HG03196 (cell line): Measurements from ENCODE around the gene KIF13A.
"Not testable (repeated sequence)": the region's sequence is repeated elsewhere in the genome, so short reads cannot be mapped to it uniquely, and the experiment has no call there.

ENCODE experiments used
- ATAC-seq: cut with Tn5 transposase; IDR thresholded peaks from one replicate; pipeline ENCODE4 v1.9.1; 2021; ENCODE audit not compliant: unreplicated experiment

Gene KIF13A

GRCh38 chr6:17905611-17906592, 81.5 kb downstream of the KIF13A start:
- ATAC-seq = no peak

DNA sequence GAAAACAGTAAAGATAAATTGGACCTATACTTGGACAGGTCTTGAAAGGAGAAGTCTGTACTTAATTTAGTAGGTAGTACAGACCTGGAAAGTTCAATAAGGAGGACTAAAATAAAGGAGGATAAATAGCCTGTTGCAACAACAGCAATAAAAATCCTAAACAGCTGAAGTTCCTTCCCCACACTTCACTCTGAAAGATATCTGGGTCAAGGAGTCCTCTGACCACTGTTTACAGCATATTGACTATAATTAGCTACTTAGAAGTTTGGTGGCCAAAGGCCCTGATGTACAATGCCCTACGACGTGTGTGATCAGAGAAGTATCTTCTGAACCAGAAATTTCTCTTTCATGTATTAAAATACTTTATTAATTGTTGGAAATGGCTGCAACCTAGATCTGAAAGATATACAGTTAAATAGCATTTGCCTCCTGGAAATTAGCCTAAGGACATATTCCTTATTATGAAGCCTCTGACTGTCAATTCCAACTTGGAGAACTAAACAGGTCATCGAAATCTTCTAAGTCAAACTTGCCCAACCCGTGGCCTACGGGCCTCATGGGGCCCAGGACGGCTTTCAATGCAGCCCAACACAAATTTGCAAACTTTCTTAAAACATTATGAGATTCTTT, 82.8 kb downstream of the KIF13A start:
- ATAC-seq = no peak

- no peak for ATAC-seq
Observed at GRCh38 chr6:17902974-17903373, 84.5 kb downstream of the KIF13A start.

- no peak for ATAC-seq
Observed at GRCh38 chr6:17901493-17901892, 85.9 kb downstream of the KIF13A start.

DNA sequence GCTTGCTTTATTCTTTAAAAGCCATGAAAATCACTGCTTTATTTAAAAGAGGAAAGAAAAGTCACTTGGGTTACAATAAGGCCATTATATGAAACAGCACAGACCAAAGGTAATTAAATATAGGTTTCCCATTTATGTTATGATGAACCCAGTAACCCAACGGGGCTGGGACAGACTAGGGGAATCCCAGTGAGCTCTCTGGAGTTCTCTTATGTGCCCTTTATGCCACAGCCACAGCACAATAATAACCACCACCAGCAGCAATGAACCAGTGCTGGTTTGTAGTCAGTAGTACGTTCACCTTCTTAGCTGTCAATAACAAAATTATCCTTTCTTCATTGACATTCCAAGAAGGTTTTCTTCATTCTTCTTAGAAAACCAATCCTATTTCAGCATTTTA, 87.4 kb downstream of the KIF13A start:
- ATAC-seq = no peak

DNA sequence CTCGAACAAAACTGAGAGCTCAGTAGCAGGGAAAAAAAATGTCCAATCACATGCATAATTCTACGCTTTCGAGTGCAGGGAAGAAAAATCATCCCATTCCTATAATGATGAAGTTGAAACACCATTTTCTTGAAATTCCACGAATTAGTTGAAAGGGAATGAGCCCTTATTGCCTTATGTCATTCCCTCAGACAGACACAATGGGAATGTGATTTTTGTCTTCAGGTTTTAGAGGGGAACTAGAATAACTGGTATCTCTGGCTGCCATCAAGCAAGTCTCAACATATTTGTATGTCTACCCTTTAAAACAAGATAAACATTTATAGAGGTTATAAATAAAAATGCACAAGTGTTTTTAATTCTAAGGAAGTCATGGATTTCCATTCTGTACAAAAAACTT, 87.9 kb downstream of the KIF13A start:
- ATAC-seq = no peak

DNA sequence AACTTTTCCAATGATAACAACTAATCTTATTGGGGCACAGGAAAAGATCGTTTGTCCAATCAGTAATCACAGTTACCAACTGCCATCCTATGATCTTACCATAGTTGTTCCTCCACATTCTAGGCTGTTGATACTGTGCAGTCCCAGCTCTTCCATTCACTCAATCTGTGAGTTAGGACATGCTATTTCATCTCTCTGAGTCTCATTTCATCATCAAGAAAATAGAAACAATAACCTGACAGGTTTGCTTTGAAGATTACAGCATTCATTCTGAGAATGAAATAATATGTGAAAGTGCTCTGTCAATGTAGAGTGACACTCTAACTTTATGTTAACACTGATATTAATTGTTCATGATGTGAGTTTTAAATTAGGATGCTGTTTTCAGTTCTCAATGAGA, 89.8 kb downstream of the KIF13A start:
- ATAC-seq = no peak

DNA sequence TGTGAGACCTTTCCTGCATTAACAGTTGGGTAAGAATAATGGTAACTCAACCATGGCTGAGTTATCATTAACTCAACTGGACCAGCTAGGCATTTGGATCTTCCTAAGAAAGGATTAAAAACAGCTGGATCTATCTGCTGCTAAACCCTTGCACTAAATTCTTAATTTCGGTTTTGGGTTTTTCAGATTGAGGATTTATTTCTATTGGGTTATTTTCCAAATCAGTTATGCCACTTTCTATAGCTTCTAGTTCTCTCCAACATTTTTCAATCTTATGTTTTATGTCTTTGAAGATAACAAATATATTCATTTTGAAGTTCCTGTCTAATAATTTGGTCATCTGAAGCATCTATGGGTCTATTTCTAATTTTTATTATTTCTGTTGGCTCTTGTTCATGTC, 92.5 kb downstream of the KIF13A start:
- no peak for ATAC-seq

- ATAC-seq = no peak
Observed at GRCh38 chr6:17894191-17894590, 93.2 kb downstream of the KIF13A start.

- no peak for ATAC-seq
Observed at GRCh38 chr6:17892097-17892686, 95.2 kb downstream of the KIF13A start.

DNA sequence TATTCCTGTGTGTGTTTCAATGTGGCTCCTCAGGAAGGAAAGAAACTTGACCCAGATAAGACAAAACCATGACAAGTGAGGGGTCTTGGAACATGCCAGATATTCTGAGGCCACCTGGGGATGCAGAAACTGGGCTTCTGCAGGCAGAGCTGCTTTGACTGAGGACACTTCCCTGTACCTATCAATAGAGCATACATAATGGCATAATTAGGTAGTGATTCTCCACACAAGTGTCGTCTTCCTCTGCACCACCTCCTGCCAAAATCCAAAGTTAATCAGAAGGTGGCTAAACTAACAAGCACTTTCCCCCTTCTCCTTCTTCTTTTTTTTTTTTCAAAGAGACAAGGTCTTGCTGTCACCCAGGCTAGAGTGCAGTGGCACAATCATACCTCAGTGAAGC, 97.1 kb downstream of the KIF13A start:
- no peak for ATAC-seq

DNA sequence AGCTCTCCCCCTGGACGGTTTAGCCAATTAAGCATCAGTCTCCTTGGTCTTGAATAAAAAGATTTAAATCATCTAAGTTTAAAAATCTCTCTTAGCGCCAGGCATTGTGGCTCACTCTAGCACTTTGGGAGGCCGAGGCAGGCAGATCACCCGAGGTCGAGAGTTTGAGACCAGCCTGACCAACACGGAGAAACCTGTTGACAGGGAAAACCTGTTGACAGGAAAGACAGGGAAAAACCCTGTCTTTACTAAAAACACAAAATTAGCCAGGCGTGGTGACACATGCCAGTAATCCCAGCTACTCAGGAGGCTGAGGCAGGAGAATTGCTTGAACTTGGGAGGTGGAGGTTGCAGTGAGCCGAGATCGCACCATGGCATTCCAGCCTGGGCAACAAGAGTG, 97.7 kb downstream of the KIF13A start:
- ATAC-seq = not testable (repeated sequence)

DNA sequence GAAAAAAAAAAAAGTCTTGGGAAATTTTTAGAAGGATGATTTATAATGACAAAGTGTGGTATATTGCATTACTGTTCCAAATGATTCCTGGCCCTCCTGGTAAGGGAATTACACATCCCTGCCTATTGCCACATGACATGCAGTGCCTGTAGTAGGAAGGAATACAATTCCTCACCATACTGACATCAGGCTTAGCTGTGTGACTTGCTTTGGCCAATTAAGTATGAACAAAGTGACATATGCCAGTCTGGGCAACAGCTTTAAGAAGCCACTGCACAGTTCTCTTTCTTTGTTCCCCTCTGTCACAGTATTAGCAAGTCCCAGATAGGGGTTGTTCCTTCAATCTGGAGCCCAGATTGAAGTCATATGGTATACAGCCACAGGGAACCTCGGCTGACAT, 100.5 kb downstream of the KIF13A start:
- ATAC-seq = no peak

- ATAC-seq = no peak
Observed at GRCh38 chr6:17885889-17886576, 101.4 kb downstream of the KIF13A start.

DNA sequence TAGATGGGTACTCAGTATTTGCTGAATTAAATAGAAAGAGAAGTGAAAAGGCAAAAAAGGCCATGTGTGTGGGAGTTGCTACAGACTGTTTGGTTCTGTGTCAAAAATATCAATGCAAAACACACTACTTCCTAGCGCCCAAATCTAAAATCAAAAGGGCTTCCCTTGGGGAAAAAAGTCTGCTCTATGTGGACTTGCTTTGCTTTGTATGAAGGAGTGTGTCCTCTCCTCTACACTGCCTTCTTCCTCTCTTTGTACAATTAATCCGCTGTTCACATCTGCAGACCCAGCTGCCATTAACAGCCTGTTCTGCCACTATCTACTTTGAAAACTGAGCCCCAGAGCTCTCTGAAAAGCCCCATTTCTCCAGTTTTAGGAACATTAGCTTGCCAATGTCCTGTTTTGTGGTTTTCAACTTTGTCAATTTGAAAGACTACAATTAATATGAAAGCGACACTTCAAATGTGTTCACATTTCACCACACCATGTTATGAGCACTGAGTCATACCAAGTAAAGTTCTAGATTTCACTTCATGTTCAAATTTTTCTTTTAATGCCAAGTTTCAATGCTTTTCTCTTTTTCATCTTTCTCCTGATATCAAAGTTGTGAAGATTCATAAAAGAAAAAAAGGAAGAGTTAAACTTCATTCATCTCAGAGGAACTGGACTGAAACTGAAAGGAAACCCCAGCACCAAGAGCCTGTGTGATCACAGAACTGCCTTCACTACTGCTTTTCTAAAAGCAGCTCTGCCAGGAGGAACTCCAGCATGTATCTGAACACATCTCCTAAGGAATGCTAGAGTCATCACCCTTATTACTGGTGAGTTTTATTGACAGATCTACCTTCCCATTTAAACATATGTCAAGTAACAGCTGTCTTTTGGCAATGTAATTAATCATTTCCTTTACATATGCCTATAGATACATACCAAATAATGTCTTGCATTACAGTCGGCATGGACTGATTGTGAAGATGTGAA, 102.6 kb downstream of the KIF13A start:
- peak; percentile 83 for ATAC-seq

DNA sequence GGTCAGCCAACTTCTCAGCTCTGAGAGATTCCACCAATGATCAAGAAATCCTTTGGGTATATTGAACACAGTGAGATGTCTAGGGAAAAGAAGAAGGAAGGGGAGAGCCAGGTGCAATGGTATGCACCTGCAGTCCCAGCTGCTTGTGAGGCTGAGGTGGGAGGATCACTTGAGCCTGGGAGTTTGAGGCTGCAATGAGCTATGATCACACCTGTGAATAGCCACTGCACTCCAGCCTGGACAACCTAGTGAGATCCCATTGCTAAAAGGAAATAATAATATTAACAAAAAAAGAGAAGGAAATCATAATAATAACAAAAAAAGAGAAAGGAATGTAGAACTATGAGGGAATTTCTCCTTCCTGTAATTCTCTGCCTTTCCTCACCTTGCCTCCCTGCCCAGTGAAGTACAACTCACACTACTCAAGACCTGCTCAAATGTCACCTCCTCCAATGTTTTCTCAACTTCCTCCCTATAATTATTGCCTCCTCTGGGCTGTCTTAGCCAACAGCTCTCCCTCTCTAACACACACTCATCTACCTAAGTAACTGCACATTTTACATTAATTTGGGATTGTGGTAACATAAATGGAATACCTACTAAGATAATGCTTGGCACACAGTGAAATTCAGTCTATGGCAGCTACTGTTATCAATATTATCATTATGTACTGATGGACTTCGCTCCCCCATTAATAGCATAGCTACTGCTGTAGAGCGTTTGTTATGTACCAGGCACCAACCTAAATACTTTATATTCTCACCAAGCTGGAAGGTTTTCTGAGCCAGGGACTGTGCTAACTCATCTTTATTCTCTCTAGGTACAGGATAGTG, 103.6 kb downstream of the KIF13A start:
- ATAC-seq = peak; percentile 2

GRCh38 chr6:17881085-17881858, 106.2 kb downstream of the KIF13A start:
- ATAC-seq = no peak

GRCh38 chr6:17879184-17879583, 108.3 kb downstream of the KIF13A start:
- ATAC-seq = no peak

DNA sequence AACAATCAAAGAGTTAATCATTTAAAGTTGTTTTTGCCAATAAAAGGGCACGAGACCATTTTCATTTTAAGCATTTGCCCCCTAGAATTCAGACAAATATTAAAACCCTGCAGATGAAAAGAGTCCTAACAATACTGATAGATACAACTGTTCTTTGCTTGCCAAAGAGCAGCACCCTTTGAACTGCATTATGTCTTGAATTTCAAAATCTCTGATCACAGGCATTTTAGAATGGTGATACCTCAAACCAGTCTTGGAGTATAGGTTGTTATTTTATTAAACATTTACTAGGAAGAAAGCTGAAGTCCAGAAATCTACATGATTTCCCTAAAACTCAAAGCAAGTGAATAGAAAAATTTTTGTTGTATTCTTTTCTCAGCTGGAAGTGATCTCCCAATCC, 108.7 kb downstream of the KIF13A start:
- no peak for ATAC-seq
